Liver (tissue), 9 donors: ENCODE results near the gene UBASH3A. TPM values are rescaled to one million over a fixed set of nuclear protein-coding genes. Genes with fewer than 3 reads are reported as not detected.

Source experiments
- DNase-seq: peaks from one replicate; pipeline ENCODE4 v3.0.0-alpha.2; 2017; ENCODE audit warnings: low spot score
- H3K27ac ChIP-seq, 2 donors: one replicate each; pipeline ENCODE4 v1.7.0; 2013; ENCODE audit warnings: inconsistent platforms in 2 of 2, low read length in 2 of 2, control low read depth in 1 of 2, low read depth in 1 of 2, mild to moderate bottlenecking in 1 of 2
- H3K27me3 ChIP-seq, 4 donors: one replicate each; pipeline versions ENCODE4 v1.6.1 to v1.7.0; 2013; ENCODE audit warnings: low read length in 3 of 4, inconsistent platforms in 1 of 4, mild to moderate bottlenecking in 1 of 4, moderate library complexity in 1 of 4; ENCODE audit not compliant: control insufficient read depth in 4 of 4, insufficient read depth in 4 of 4
- H3K36me3 ChIP-seq, 4 donors: one replicate each; pipeline versions ENCODE4 v1.6.1 to v1.7.0; 2013; ENCODE audit warnings: low read length in 3 of 4, mild to moderate bottlenecking in 3 of 4, low read depth in 1 of 4, moderate library complexity in 1 of 4; ENCODE audit not compliant: control insufficient read depth in 4 of 4, insufficient read depth in 3 of 4
- H3K4me1 ChIP-seq, 4 donors: one replicate each; pipeline versions ENCODE4 v1.6.1 to v1.7.0; 2013; ENCODE audit warnings: low read length in 3 of 4, mild to moderate bottlenecking in 3 of 4, moderate library complexity in 1 of 4; ENCODE audit not compliant: control insufficient read depth in 4 of 4, insufficient read depth in 4 of 4
- H3K4me3 ChIP-seq, 3 donors: one replicate each; pipeline versions ENCODE4 v1.6.1 to v1.7.0; 2013; ENCODE audit warnings: low read length in 3 of 3, control low read depth in 1 of 3, low read depth in 1 of 3, mild to moderate bottlenecking in 1 of 3
- H3K9ac ChIP-seq, 2 donors: one replicate each; pipeline ENCODE4 v1.7.0; 2013; ENCODE audit warnings: low read length in 2 of 2, mild to moderate bottlenecking in 2 of 2, moderate library complexity in 2 of 2, control low read depth in 1 of 2, low read depth in 1 of 2
- H3K9me3 ChIP-seq, 4 donors: one replicate each; pipeline versions ENCODE4 v1.6.1 to v1.7.0; 2013; ENCODE audit warnings: low read length in 3 of 4; ENCODE audit not compliant: control insufficient read depth in 4 of 4
- ATF3 ChIP-seq: IDR thresholded peaks from 2 replicates; pipeline ENCODE4 v1.6.1; 2016; ENCODE audit warnings: antibody characterized with exemption
- EGR1 ChIP-seq, 2 donors: IDR thresholded peaks; 2 replicates each; pipeline ENCODE4 v1.6.1; 2016 to 2018; ENCODE audit warnings: antibody characterized with exemption in 2 of 2, low read depth in 2 of 2
- FOXA1 ChIP-seq: IDR thresholded peaks from 2 replicates; pipeline ENCODE4 v1.6.1; 2016; ENCODE audit warnings: antibody characterized with exemption
- FOXA2 ChIP-seq: IDR thresholded peaks from 2 replicates; pipeline ENCODE4 v1.6.1; 2016; ENCODE audit warnings: antibody characterized with exemption
- GABPA ChIP-seq, 2 donors: IDR thresholded peaks in 1 of 2; conservative IDR thresholded peaks in 1 of 2; 2 replicates each; pipeline ENCODE4 v1.6.1; 2016; ENCODE audit warnings: antibody characterized with exemption in 2 of 2, mild to moderate bottlenecking in 1 of 2, moderate library complexity in 1 of 2
- HNF4A ChIP-seq, 2 donors: conservative IDR thresholded peaks; 2 replicates each; pipeline ENCODE4 v1.6.1; 2016; ENCODE audit warnings: antibody characterized with exemption in 2 of 2, mild to moderate bottlenecking in 2 of 2
- HNF4G ChIP-seq: IDR thresholded peaks from 2 replicates; pipeline ENCODE4 v1.6.1; 2016; ENCODE audit warnings: antibody characterized with exemption
- JUND ChIP-seq, 2 donors: IDR thresholded peaks; 2 replicates each; pipeline ENCODE4 v1.6.1; 2016; ENCODE audit warnings: antibody characterized with exemption in 2 of 2
- NR2F2 ChIP-seq: IDR thresholded peaks from 2 replicates; pipeline ENCODE4 v1.6.1; 2016; ENCODE audit warnings: antibody characterized with exemption
- RAD21 ChIP-seq, 2 donors: IDR thresholded peaks; 2 replicates each; pipeline ENCODE4 v1.6.1; 2016; ENCODE audit warnings: antibody characterized with exemption in 2 of 2, mild to moderate bottlenecking in 2 of 2
- RXRA ChIP-seq, 2 donors: IDR thresholded peaks; 2 replicates each; pipeline ENCODE4 v1.6.1; 2017 to 2018; ENCODE audit warnings: antibody characterized with exemption in 2 of 2, mild to moderate bottlenecking in 1 of 2
- SP1 ChIP-seq: IDR thresholded peaks from 2 replicates; pipeline ENCODE4 v1.6.1; 2018; ENCODE audit warnings: antibody characterized with exemption, mild to moderate bottlenecking
- TAF1 ChIP-seq: conservative IDR thresholded peaks from 2 replicates; pipeline ENCODE4 v1.6.1; 2016; ENCODE audit warnings: antibody characterized with exemption, mild to moderate bottlenecking
- YY1 ChIP-seq: IDR thresholded peaks from 2 replicates; pipeline ENCODE4 v1.6.1; 2016; ENCODE audit warnings: antibody characterized with exemption, mild to moderate bottlenecking
- ZBTB33 ChIP-seq: IDR thresholded peaks from 2 replicates; pipeline ENCODE4 v1.6.1; 2016; ENCODE audit warnings: antibody characterized with exemption
- WGBS: extraction: QIAGEN DNeasy Blood & Tissue Kit; methylation state at CpG from one replicate; pipeline ENCODE4 v1.1.7; 2013; 5-methylcytosine and 5-hydroxymethylcytosine counted together
- polyA plus RNA-seq, 2 donors: library from polyadenylated mRNA; stranded (reverse) in 1 of 2; unstranded in 1 of 2; fragments of 200-250 nt in 1 of 2; fragments of >200 nt in 1 of 2; fragmentation: Nextera tagmentation in 1 of 2; extraction: Ambion mirVana in 1 of 2; gene quantifications; one replicate each; pipeline versions ENCODE4 v1.2.1 to v1.2.3, GENCODE V29; 2013 to 2015
- total RNA-seq, 2 donors: library from RNA; depleted of rRNA; stranded (reverse); fragments of >200 nt; gene quantifications; one replicate each; pipeline ENCODE4 v1.2.3, GENCODE V29; 2014
- TF ChIP-seq, protein P1 (sequence below): IDR thresholded peaks from 2 replicates; pipeline ENCODE4 v1.6.1; 2016; ENCODE audit warnings: antibody characterized with exemption
- TF ChIP-seq, protein P2 (sequence below): fragments of 150-350 bp; IDR thresholded peaks from 2 replicates; pipeline ENCODE4 v1.5.1; 2017; ENCODE audit warnings: improper control_type of control experiment, low read depth, low read length; ENCODE audit not compliant: missing input control
- TF ChIP-seq, protein P3 (sequence below): IDR thresholded peaks from 2 replicates; pipeline ENCODE4 v1.6.1; 2016; ENCODE audit warnings: antibody characterized with exemption, mild to moderate bottlenecking
- donor health status: healthy.
- donor health status: healthy.
- donor health status: healthy.
- donor health status: healthy.
- donor health status: healthy.

The UBASH3A gene
- total and polyA plus RNA-seq, 4 donors = 0.10 to 0.75 (median 0.45) TPM

- Histone ChIP-seq H3K4me3 (no peak overlapping the region), H3K36me3 (no peaks in the 10 kb centered on the region), H3K4me1 (no peaks in the 10 kb centered on the region), H3K27me3 (no peaks in the 10 kb centered on the region), H3K9ac (no peak overlapping the region), H3K9me3 (peaks cover 0 to 3% (median 0%) of the 10 kb centered on the region in 4 donors), H3K27ac (no peak overlapping the region)
- DNase-seq = no peak
- TF ChIP-seq TAF1 (no peak), EGR1 (IDR thresholded peaks at IDR 0.05; ENCODE audit: low read depth in 2 of 2) (no peak), NR2F2 (no peak), RXRA (IDR thresholded peaks at IDR 0.05) (no peak), ZBTB33 (no peak), SP1 (no peak), HNF4A (conservative IDR thresholded peaks at IDR 0.05) (no peak), HNF4G (no peak), GABPA (IDR thresholded peaks at IDR 0.05 in 1 of 2, conservative IDR thresholded peaks at IDR 0.05 in 1 of 2) (no peak), ATF3 (no peak), FOXA1 (no peak), JUND (IDR thresholded peaks at IDR 0.05) (no peak), YY1 (no peak), RAD21 (IDR thresholded peaks at IDR 0.05) (no peak), FOXA2 (no peak)
- TF ChIP-seq, protein P1, sequence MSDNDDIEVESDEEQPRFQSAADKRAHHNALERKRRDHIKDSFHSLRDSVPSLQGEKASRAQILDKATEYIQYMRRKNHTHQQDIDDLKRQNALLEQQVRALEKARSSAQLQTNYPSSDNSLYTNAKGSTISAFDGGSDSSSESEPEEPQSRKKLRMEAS = no peak
- TF ChIP-seq, protein P2, sequence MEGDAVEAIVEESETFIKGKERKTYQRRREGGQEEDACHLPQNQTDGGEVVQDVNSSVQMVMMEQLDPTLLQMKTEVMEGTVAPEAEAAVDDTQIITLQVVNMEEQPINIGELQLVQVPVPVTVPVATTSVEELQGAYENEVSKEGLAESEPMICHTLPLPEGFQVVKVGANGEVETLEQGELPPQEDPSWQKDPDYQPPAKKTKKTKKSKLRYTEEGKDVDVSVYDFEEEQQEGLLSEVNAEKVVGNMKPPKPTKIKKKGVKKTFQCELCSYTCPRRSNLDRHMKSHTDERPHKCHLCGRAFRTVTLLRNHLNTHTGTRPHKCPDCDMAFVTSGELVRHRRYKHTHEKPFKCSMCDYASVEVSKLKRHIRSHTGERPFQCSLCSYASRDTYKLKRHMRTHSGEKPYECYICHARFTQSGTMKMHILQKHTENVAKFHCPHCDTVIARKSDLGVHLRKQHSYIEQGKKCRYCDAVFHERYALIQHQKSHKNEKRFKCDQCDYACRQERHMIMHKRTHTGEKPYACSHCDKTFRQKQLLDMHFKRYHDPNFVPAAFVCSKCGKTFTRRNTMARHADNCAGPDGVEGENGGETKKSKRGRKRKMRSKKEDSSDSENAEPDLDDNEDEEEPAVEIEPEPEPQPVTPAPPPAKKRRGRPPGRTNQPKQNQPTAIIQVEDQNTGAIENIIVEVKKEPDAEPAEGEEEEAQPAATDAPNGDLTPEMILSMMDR = no peak
- TF ChIP-seq, protein P3, sequence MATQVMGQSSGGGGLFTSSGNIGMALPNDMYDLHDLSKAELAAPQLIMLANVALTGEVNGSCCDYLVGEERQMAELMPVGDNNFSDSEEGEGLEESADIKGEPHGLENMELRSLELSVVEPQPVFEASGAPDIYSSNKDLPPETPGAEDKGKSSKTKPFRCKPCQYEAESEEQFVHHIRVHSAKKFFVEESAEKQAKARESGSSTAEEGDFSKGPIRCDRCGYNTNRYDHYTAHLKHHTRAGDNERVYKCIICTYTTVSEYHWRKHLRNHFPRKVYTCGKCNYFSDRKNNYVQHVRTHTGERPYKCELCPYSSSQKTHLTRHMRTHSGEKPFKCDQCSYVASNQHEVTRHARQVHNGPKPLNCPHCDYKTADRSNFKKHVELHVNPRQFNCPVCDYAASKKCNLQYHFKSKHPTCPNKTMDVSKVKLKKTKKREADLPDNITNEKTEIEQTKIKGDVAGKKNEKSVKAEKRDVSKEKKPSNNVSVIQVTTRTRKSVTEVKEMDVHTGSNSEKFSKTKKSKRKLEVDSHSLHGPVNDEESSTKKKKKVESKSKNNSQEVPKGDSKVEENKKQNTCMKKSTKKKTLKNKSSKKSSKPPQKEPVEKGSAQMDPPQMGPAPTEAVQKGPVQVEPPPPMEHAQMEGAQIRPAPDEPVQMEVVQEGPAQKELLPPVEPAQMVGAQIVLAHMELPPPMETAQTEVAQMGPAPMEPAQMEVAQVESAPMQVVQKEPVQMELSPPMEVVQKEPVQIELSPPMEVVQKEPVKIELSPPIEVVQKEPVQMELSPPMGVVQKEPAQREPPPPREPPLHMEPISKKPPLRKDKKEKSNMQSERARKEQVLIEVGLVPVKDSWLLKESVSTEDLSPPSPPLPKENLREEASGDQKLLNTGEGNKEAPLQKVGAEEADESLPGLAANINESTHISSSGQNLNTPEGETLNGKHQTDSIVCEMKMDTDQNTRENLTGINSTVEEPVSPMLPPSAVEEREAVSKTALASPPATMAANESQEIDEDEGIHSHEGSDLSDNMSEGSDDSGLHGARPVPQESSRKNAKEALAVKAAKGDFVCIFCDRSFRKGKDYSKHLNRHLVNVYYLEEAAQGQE = no peak
- 87% methylated on average over 6 of the region's 6 CpGs for WGBS
Measured at GRCh38 chr21:42430521-42430920, 26.8 kb downstream of the UBASH3A start.
